GM21723 (cell line): ENCODE results near the gene FBXW11.

ENCODE experiments used
- ATAC-seq: cut with Tn5 transposase; IDR thresholded peaks from one replicate; pipeline ENCODE4 v1.9.1; 2021; ENCODE audit warnings: mild to moderate bottlenecking, moderate library complexity; ENCODE audit not compliant: unreplicated experiment

The FBXW11 gene

DNA sequence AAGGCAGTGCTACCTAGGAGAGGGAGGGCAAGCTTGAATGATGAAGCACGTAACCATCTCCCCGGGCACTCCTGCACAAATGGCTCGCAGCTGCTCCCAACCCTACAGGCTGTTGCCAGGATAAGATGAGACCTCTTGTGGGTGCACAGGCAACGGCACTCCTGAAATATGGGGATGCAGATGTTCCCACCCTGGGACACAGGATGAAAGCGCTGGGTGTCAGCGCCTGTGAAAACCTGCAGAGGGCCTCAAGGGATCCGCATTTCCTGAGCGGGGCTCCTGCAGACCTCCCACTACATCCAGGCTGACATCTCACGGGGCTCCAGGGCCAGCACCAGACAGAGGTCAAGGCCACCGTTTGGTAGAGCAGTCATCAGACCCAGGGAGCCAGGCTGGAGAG is 160.1 kb downstream of the FBXW11 start:
- ATAC-seq: no peak

DNA sequence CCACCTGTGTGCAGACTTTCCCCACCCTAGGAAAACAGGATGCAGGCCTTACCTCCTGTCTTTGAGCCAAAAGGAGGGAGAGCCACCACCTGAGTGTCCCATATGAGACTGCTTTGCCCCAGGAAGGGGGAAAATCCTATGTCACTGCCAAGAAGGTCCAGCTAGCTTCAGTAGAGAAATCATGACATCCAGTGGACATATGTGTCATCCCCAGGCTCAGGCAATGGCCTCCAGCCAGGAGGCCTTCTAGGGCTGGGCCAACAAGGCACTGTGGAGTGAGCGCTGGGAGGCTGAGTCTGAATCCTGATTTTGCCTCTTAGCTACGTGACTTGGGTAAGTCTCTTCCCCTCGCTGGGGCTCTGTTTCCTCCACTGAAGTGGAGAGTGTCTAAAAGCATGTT is 160.6 kb downstream of the FBXW11 start:
- ATAC-seq: no peak

DNA sequence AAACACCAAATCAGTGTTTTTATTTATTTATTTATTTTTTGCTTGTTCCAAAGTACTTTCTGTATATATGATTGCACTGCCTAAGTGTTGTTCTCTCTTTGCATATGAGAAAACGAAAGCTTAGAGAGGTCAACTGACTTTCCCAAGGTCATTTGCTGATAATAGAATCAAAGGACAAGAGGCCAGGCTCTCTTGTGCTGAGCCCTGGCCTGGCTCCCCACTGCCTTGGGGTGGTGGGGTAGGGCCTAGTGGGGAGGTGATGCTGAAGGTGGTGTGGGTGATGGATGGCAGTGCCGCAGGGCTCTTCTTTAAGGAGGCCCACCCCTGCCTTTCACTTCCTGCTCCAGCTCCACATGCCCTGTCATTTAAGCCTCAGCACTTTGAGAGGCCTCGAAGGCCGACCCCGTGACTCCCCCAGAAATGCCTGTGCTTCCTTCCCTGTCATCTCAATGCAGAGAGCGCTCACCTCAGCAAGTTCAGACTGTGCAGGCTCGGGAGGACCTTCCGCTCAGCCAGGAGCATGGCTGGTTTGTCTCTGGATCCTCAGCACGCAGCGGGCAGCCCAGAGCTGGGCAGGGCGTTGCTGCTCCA is 161.3 kb downstream of the FBXW11 start:
- no peak for ATAC-seq

DNA sequence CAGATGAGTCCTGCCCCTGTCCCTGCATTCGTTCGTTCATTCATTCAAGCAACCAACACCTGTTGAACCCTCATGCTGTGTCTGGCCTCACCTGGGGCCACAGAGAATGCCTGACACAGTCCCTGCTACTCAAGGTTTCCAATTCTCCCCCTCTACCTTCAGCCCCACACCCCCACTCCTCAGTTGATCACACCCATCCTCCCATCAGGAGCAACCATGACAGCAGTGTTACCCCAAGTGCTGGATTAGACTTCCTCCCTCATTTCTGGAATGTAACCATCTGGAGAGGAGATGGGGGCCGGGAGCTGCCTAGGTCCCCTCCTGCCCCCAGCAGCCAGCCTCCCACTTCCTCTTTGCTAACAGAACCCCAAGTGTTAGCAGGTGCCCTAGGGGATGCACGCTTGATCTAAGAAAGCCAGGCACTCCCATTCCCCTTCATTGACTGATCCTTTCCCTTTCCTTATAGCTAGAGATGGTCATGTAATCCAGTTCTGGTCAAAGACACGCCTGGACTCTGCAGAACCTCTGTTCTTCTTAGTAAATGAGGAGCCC is 163.6 kb downstream of the FBXW11 start:
- ATAC-seq: no peak

DNA sequence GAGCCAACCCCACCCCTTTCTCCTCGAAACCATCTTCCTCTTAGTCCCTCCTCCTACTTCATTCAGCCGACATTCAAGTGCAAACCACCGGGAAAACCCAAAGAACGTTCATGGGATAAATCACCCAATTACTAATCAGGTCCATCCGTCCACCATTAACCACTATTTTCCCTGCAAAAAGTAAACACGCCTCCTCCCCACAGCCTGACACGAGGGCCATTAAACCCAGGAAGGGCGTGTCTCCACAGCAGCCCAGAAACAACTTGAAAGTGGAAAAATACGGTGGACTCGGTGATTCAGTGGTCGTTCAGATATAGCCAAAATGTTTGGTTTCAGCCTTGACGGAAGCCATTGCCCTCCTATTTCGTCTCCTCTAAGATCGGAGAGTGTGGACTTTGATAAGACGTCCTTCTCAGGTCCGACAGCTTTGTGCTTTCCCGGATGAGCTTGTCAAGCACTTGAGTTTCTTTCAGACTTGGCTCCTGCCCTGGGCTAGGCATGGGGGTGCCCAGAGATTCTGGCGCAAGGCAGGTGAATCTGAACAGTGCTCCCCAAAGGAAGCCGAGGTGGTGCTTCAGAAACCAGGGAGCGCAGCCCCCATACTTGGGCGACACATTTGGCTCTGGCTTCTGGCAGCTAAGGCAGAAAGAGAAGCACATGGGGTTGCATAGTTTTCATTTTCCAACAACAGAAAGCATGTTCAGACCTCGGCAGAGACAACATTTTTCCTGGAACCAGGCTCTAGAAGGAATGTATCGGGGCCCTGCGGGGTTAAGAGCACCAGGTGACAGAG is 164.3 kb downstream of the FBXW11 start:
- no peak for ATAC-seq

DNA sequence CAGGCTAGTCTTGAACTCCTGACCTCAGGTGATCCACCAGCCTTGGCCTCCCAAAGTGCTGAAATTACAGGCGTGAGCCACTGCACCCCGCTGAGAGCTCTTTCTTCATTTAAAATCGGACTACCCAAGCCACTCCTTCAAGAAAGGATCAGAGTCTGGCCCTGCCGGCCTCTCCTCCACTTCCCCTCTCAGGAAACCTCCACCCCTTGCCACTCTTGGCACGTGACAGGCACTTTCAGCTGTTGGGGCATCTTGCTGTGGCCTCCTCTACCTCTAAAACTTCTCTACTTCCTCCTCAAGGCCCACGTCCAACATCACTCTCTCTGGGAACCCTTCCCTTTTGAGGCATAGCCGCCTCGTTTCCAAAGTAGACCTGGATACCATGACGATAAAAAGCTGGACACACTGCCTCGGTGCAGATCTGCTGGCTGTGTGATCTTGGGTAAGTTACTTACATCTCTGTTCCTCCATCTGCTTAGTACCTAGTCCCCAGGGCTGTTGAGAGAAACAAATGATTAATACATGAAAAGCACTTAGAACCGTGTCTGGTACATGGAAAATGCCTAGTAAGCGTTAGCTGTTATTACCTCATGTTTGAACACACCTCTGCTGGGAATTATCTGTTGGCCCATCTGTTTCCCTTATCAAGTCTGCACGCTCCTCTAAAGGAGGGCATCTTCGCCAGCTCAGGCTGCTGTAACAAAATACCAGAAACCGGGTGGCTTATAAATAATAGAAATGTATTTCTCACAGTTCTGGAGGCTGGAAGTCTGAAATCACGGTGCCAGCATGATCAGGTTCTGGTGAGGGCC is 165.5 kb downstream of the FBXW11 start:
- ATAC-seq: no peak

DNA sequence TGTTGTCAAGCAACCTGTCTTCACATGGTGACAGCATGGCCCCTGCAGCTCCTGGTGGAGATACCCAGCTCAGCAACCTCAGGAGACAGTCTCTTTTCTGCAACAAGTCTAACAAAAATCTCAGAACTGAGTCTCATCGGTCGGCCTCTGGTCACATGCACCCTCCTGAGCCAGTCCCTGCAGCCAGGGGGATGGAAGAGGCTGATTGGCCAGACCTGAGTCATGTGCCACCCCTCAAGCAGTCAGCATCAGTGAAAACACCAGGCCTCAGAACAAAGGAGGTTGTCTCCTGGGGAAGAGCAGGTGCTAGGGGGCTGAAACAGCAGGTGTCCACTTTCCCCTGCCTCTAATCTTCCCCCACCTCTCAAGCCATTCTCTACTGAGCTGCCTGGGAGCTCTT is 166.4 kb downstream of the FBXW11 start:
- ATAC-seq: no peak

DNA sequence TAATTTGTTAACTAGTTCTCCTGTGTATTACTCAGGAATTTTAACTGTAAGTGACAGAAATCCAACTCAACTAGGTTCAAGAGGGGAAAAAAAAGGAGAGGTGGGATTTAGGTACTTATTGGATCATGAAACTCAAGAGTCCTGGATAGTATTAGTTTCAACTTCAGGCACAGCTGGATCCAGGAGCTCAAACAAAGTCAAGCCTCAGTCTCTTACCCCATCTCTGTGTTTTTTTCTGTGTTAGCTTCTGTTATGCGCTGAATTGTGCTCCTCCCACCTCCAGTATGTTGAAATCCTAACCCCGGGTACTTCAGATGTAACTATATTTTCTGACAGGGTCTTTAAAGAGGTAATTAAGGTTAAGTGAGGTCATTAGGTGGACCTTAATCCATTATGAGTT is 167.3 kb downstream of the FBXW11 start:
- ATAC-seq: no peak

DNA sequence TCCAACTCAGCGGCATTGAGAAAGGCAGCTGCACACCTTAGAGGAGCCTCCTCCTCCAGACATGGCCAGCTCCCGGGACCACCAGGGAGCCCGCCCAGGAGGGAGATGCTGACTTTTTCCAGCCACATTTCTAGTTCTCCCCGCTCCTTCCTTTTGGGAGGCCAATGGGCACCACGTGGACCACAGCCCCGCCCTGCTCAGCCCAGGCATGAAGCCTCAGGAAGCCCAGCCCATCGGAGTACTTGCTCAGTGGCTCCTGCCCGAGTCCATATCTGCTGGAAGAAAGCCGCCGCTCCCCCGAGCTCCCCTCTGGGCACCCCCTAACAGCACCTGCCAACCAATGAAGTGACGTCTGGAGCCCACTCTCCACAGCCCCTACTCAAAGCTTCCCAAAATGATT is 168.4 kb downstream of the FBXW11 start:
- ATAC-seq: no peak

DNA sequence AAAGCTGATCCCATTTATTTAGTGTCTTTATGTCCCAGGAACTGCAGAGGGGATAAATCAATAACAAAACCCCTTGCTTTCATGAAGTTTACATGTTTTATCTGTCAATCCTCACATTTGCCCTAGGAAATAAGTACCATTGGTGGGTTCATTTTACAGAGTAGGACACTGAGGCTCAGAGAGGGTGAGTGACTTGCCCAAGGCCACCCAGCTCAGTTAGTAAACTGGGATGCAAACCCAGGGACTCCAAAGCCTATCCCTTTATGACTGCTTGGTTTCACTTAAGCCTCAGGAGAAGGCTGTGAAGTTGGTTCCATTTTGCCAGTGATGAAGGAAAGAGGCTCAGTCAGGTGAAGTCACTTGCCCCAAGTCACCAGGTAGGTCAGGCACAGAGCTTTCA is 168.9 kb downstream of the FBXW11 start:
- ATAC-seq: no peak

DNA sequence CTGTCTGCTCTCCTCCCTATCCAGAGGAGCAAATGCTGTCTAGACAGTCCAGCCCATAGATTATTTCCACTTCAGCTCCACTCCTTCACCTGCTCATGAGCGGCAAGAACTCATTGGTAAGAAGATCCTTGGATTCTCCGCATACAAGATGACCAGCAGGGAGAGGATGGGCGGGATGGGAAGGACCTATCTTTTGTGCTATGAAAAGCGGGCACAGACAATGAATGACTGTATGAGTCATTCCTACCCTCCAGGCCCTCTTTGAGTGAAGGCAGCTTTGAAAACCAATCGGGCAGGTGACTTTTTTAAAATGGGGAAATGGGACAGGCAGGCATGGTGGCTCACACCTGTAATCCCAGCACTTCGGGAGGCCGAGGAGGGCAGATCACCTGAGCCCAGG is 171.4 kb downstream of the FBXW11 start:
- no peak for ATAC-seq

DNA sequence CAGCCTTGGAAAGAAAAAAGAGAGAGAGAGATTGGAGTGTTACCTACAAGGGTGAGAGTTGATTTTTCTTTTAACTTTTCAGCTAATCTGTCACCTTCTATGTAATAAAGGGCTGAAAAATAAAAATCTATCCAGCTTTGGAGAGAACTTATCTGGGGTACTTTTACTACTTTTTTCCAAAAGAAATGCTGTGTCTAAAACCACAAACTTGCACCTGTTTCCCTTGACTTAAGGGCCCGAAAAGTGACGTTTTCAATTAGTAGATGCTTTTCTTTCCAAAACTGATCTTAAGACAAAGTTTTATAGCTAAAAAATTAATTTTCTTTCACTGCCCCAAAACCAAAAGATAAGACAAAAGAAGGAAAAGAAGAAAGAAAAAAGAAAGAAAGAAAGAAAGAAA is 172.0 kb downstream of the FBXW11 start:
- ATAC-seq: no peak

DNA sequence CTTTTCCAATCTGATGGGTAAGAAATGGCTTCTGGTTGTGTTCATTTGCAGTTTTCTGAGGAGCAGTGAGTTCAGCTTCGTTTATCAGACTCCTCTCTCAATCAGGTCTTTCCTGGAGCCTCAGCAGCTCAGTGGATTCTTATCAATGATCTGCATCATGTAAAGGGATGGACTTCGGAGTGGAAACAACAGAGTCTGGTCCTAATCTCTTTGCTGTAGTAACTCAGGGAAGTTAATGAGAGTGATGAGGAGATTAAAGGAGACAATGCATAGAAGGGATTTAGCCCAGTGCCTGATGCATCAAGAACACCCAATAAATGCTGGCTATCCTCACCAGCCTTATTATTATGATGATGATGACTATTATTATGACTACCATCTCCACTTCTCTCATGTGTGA is 173.7 kb downstream of the FBXW11 start:
- ATAC-seq: no peak

DNA sequence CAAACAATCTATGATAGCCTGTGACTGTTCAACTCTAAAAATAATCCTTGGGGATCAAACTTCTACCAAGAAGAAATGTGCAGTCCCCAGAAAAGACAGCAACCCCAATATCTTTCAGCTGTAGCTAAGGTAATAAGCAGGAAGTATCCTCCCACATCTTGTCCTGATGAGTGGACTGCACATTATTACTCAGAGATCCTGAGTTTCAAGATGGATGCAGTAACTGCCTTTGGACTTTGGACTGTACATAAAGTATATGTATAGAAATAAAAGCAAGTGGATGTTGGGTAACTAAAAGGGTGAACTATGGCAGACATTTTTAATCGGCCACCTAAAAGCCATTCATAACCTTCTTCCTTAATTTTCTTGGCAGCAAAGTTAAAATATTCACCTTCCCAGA is 175.8 kb downstream of the FBXW11 start:
- ATAC-seq: no peak

DNA sequence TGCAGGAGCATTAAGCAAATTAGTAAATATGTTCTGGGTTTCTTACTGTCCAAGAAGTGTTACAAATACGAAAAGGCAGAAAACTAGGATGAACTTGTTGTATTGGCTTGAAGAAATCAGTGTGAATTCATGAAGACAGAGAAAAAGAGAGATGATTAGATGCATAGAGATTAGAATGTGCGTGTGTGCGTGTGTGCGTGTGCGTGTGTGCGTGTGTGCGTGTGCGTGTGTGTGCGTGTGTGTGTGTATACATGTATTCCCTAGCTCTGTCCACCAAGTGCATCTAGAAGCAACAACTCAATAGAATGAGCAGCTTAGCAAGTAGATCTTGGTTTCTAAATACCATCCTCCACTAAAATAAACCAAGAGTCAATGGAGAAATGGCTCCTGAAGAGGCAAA is 179.3 kb downstream of the FBXW11 start:
- no peak for ATAC-seq

DNA sequence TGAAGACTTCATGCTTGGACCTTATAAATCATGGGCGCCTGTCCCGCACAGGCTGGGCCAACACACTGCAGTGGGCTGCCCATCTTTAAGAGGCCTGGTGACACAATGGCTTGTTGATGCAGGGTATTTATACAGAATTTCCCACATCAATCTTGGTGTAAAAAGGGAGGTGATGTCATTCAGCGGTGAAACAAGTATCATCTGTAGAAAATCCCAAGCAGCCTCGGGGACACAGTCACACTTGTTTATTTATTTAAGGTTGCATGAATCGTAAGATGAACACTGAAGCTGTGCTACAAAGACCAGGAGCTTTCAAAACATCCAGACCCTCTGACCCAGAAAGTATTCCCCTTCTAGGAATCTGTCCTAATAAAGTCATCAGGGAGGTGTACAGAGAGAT is 180.3 kb downstream of the FBXW11 start:
- no peak for ATAC-seq

DNA sequence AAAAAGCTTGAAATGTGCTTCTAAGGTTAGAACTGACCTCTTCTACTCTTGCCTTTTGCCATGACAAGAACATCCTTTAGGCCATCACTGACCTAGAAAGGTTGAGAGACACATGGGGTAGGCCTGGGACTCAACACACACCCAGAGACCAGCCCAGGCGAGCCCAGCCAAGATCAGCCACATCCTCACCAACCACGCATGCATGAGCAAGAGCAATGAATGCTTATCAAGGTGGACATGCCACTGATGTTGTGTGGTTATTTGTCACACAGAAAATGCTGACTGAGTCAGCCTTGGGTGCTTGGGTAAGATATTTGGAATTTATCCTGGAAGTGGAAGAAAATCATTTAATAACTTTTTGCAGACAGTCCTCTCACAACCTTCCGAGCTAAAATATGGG is 181.4 kb downstream of the FBXW11 start:
- ATAC-seq: no peak

DNA sequence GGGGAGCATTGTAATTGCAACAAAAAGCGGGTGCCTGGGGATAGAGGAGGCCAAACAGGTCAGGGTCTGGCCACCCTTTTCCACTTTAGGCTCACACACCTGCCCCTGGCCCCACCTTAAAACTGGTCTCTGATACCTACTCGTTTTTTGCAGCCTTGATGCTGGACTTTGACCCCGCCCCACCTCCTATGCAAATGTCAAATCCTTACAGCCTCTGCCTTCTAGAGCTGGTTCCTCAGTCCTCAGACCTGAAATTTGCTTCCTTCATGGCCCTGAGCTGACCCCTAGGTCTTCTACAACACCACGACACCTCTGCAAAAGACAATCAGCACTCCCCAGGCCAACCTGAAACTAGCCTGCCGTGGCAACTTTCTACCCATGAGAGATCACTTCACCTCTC is 183.2 kb downstream of the FBXW11 start:
- no peak for ATAC-seq

DNA sequence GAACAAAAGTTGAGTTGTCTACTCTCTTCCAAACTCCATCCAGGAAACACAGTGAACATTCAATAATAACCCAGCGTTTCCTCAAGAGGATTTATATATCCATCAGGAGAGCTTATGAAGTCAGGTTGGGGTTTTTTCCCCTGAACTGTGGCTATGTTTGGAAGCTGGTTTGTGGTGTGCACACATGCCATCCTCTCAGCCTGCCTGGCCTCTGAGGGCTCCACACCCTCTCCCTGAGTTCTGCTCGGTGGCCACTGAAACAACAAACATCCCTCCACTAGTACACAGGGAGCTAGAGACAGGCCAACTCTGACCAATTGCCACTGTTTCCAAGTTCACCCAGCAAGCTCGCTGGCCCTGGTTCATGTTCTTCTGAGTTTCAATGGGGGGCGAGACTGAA is 185.2 kb downstream of the FBXW11 start:
- no peak for ATAC-seq

DNA sequence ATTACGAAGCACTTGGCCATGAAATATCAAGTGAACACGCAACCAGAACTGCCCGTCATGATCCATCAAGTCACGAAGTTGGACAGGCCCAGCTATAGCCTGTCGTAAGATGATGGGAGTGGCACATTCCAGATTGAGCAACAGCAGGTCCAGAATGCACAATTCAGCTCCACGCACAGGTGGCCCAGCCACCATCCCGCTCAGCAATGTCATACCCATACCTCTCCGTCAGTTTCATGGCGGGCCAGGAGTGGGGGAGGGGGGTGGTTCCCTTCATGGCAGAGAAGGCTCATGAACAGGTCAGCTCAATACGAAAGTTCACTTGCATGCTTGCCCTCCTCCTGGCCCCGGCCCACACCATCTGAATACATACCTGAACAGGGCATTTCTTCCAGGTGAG is 185.9 kb downstream of the FBXW11 start:
- ATAC-seq: no peak

DNA sequence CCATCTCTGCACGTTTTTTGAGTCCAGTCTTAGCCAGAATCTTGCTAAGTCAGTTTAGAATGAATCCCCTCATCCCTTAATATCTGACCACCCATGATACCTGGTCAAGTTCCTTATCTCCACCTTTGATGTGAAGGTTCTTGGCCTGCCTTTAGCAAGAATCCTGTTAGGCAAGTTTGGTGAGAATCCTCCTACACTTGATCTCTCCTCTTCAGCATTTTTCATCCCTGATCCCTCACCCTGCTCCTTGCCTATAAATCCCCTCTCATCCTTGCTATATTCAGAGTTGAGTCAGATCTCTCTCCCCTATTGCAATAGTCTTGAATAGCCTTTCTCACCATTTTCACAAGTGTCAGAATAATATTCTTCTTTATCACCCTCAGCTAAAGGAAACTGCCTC is 189.8 kb downstream of the FBXW11 start:
- no peak for ATAC-seq
